ENCODE results near the gene E2F6.
A peak's percentile ranks its signal among the peaks of the same experiment; 100 is the strongest.

Gene E2F6

DNA sequence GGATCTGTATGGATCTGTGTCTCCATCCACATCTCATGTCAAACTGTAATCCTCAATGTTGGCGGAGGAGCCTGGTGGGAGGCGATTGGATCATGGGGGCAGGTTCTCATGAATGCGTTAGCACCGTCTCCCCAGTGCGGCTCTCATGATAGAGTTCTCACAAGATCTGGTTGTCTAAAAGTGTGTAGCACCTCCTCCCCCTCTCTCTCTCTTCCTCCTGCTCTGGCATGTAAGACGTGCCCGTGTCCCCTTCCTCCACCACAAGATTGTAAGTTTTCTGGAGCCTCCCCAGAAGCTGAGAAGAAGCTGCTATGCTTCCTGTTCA, 66.6 kb downstream of the E2F6 start:
- H3K14ac ChIP-seq (ENCODE audit: low read length), result no peak overlapping the region
- no peak overlapping the region for H3K23ac ChIP-seq (ENCODE audit: low read depth, low read length, poor library complexity)
- no peak overlapping the region for H3K18ac ChIP-seq (ENCODE audit: low read length)
- no peak overlapping the region for H4K91ac ChIP-seq (ENCODE audit: low read depth, low read length, poor library complexity)
- no peak overlapping the region for H3K4me3 ChIP-seq (ENCODE audit: low read length in 2 of 2)
- H2BK120ac ChIP-seq (ENCODE audit: low read depth, low read length), result no peak overlapping the region
- no peak for DNase-seq (ENCODE audit: low spot score)
- H3K4me2 ChIP-seq (ENCODE audit: insufficient read depth, low read length, poor library complexity, severe bottlenecking), result no peak overlapping the region
- peaks cover 0 to 1% of the 10 kb centered on the region in 2 donors for H3K4me1 ChIP-seq (ENCODE audit: control insufficient read depth in 2 of 2, insufficient read depth in 1 of 2, low read depth in 1 of 2, low read length in 2 of 2)
- no peak overlapping the region for H2BK15ac ChIP-seq (ENCODE audit: low read length)
- H2BK5ac ChIP-seq (ENCODE audit: low read length), result no peak overlapping the region
- no peak overlapping the region for H4K8ac ChIP-seq (ENCODE audit: low read depth, low read length)
- H3K4ac ChIP-seq (ENCODE audit: low read length), result no peak overlapping the region
- H3K36me3 ChIP-seq (replicated peaks in 1 of 2; ENCODE audit: control insufficient read depth in 2 of 2, insufficient read depth in 2 of 2, low read length in 2 of 2), result no peaks in the 10 kb centered on the region
- no peak overlapping the region for H2BK12ac ChIP-seq (ENCODE audit: low read length)
- H3K27me3 ChIP-seq (ENCODE audit: control insufficient read depth in 3 of 3, insufficient read depth in 3 of 3, low read depth in 1 of 3, low read length in 3 of 3), result no peaks in the 10 kb centered on the region
- no peak overlapping the region for H2AFZ ChIP-seq (ENCODE audit: low read length)
- no peak overlapping the region for H3K9ac ChIP-seq (ENCODE audit: low read depth, low read length, poor library complexity)
- WGBS, 2 donors (ENCODE audit: extremely low coverage in 2 of 2, insufficient read length in 2 of 2, insufficient replicate concordance in 1 of 2), result no CpG with 5 or more reads among the region's 7 CpGs
- H2AK5ac ChIP-seq (ENCODE audit: low read depth, low read length), result no peak overlapping the region
- no peaks in the 10 kb centered on the region for H3K79me1 ChIP-seq (ENCODE audit: low read depth, low read length)
- no peaks in the 10 kb centered on the region for H3K9me3 ChIP-seq (replicated peaks in 1 of 2; ENCODE audit: control insufficient read depth in 2 of 2, insufficient read depth in 1 of 2, low read depth in 1 of 2, low read length in 2 of 2)
- no peak overlapping the region for H3K27ac ChIP-seq (replicated peaks; ENCODE audit: low read length)

DNA sequence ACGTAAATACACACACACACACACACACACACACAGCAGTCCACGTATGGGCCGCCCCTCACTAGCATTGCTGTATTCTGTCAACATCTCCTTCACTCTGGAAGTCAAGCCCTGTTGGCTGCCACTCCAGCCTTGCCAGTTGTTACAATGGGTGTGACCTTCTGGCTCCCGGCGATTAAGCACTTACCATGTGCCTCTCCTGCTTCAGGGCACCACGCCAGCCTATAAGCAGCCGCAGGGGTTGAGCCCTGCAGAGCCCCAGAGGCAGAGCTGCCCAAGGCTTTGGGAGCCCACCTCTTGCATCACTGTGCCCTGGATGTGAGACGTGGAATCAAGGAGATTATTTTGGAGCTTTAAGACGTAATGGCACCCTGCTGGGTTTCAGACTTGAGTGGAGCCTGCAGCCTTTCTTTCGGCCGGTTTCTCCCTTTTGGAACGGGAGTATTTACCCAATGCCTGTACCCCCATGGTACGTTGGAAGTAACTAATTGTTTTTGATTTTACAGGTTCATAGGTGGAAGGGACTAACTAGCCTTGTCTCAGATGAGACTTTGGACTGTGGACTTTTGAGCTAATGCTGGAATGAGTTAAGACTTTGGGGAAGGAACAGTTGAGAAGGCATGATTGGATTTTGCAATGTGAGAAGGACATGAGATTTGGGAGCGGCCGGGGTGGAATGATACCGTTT, 67.1 kb downstream of the E2F6 start:
- H3K4me2 ChIP-seq (ENCODE audit: insufficient read depth, low read length, poor library complexity, severe bottlenecking), result no peak overlapping the region
- H3K14ac ChIP-seq (ENCODE audit: low read length), result peak overlapping the region; percentile 43
- H2BK15ac ChIP-seq (ENCODE audit: low read length), result no peak overlapping the region
- H3K79me1 ChIP-seq (ENCODE audit: low read depth, low read length), result no peaks in the 10 kb centered on the region
- H3K4me1 ChIP-seq (ENCODE audit: control insufficient read depth in 2 of 2, insufficient read depth in 1 of 2, low read depth in 1 of 2, low read length in 2 of 2), result peaks cover 0 to 2% of the 10 kb centered on the region in 2 donors
- no peak overlapping the region for H2AFZ ChIP-seq (ENCODE audit: low read length)
- H2BK12ac ChIP-seq (ENCODE audit: low read length), result no peak overlapping the region
- H4K91ac ChIP-seq (ENCODE audit: low read depth, low read length, poor library complexity), result no peak overlapping the region
- H3K27me3 ChIP-seq (ENCODE audit: control insufficient read depth in 3 of 3, insufficient read depth in 3 of 3, low read depth in 1 of 3, low read length in 3 of 3), result no peaks in the 10 kb centered on the region
- H3K23ac ChIP-seq (ENCODE audit: low read depth, low read length, poor library complexity), result no peak overlapping the region
- peak overlapping the region; percentile 11 for H3K18ac ChIP-seq (ENCODE audit: low read length)
- no peak for DNase-seq (ENCODE audit: low spot score)
- H3K4ac ChIP-seq (ENCODE audit: low read length), result no peak overlapping the region
- no peak overlapping the region for H3K4me3 ChIP-seq (ENCODE audit: low read length in 2 of 2)
- peak overlapping the region; percentile 50 for H2BK120ac ChIP-seq (ENCODE audit: low read depth, low read length)
- WGBS, 2 donors (ENCODE audit: extremely low coverage in 2 of 2, insufficient read length in 2 of 2, insufficient replicate concordance in 1 of 2), result no CpG with 5 or more reads among the region's 16 CpGs
- no peaks in the 10 kb centered on the region for H3K36me3 ChIP-seq (replicated peaks in 1 of 2; ENCODE audit: control insufficient read depth in 2 of 2, insufficient read depth in 2 of 2, low read length in 2 of 2)
- H3K27ac ChIP-seq (replicated peaks; ENCODE audit: low read length), result no peak overlapping the region
- no peak overlapping the region for H4K8ac ChIP-seq (ENCODE audit: low read depth, low read length)
- no peaks in the 10 kb centered on the region for H3K9me3 ChIP-seq (replicated peaks in 1 of 2; ENCODE audit: control insufficient read depth in 2 of 2, insufficient read depth in 1 of 2, low read depth in 1 of 2, low read length in 2 of 2)
- H2BK5ac ChIP-seq (ENCODE audit: low read length), result no peak overlapping the region
- no peak overlapping the region for H2AK5ac ChIP-seq (ENCODE audit: low read depth, low read length)
- H3K9ac ChIP-seq (ENCODE audit: low read depth, low read length, poor library complexity), result no peak overlapping the region

DNA sequence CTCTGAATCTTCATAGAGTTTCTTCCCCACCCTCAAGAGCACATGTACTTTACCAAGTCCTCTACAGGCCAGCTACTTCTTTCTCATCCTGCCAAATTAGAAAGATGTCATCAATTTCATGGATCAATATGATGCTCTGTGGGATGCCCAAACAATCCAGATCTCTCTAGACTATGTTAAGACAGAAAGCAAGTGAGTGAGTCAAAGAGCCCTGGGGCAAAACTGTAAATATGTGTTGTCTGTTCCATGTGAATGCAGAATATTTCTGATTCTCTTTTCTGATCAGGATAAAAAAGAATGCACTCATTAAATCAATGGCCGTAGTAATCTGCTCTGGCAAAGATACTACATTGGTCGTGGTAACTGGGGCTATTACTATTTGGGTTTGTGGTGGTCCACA, 68.4 kb downstream of the E2F6 start:
- peaks cover 2 to 5% of the 10 kb centered on the region in 2 donors for H3K4me1 ChIP-seq (ENCODE audit: control insufficient read depth in 2 of 2, insufficient read depth in 1 of 2, low read depth in 1 of 2, low read length in 2 of 2)
- H3K23ac ChIP-seq (ENCODE audit: low read depth, low read length, poor library complexity), result no peak overlapping the region
- no peak overlapping the region for H2AFZ ChIP-seq (ENCODE audit: low read length)
- no peak overlapping the region for H2BK12ac ChIP-seq (ENCODE audit: low read length)
- H2BK15ac ChIP-seq (ENCODE audit: low read length), result no peak overlapping the region
- H3K9me3 ChIP-seq (replicated peaks in 1 of 2; ENCODE audit: control insufficient read depth in 2 of 2, insufficient read depth in 1 of 2, low read depth in 1 of 2, low read length in 2 of 2), result no peaks in the 10 kb centered on the region
- H3K27ac ChIP-seq (replicated peaks; ENCODE audit: low read length), result no peak overlapping the region
- no peak overlapping the region for H3K14ac ChIP-seq (ENCODE audit: low read length)
- H4K91ac ChIP-seq (ENCODE audit: low read depth, low read length, poor library complexity), result no peak overlapping the region
- H2AK5ac ChIP-seq (ENCODE audit: low read depth, low read length), result no peak overlapping the region
- H3K36me3 ChIP-seq (replicated peaks in 1 of 2; ENCODE audit: control insufficient read depth in 2 of 2, insufficient read depth in 2 of 2, low read length in 2 of 2), result no peaks in the 10 kb centered on the region
- H3K79me1 ChIP-seq (ENCODE audit: low read depth, low read length), result no peaks in the 10 kb centered on the region
- H2BK5ac ChIP-seq (ENCODE audit: low read length), result no peak overlapping the region
- H3K4ac ChIP-seq (ENCODE audit: low read length), result no peak overlapping the region
- H4K8ac ChIP-seq (ENCODE audit: low read depth, low read length), result no peak overlapping the region
- DNase-seq (ENCODE audit: low spot score), result no peak
- no peak overlapping the region for H3K18ac ChIP-seq (ENCODE audit: low read length)
- no CpG with 5 or more reads among the region's 2 CpGs for WGBS, 2 donors (ENCODE audit: extremely low coverage in 2 of 2, insufficient read length in 2 of 2, insufficient replicate concordance in 1 of 2)
- H3K27me3 ChIP-seq (ENCODE audit: control insufficient read depth in 3 of 3, insufficient read depth in 3 of 3, low read depth in 1 of 3, low read length in 3 of 3), result no peaks in the 10 kb centered on the region
- H3K4me2 ChIP-seq (ENCODE audit: insufficient read depth, low read length, poor library complexity, severe bottlenecking), result no peak overlapping the region
- H3K9ac ChIP-seq (ENCODE audit: low read depth, low read length, poor library complexity), result no peak overlapping the region
- no peak overlapping the region for H3K4me3 ChIP-seq (ENCODE audit: low read length in 2 of 2)
- H2BK120ac ChIP-seq (ENCODE audit: low read depth, low read length), result no peak overlapping the region

DNA sequence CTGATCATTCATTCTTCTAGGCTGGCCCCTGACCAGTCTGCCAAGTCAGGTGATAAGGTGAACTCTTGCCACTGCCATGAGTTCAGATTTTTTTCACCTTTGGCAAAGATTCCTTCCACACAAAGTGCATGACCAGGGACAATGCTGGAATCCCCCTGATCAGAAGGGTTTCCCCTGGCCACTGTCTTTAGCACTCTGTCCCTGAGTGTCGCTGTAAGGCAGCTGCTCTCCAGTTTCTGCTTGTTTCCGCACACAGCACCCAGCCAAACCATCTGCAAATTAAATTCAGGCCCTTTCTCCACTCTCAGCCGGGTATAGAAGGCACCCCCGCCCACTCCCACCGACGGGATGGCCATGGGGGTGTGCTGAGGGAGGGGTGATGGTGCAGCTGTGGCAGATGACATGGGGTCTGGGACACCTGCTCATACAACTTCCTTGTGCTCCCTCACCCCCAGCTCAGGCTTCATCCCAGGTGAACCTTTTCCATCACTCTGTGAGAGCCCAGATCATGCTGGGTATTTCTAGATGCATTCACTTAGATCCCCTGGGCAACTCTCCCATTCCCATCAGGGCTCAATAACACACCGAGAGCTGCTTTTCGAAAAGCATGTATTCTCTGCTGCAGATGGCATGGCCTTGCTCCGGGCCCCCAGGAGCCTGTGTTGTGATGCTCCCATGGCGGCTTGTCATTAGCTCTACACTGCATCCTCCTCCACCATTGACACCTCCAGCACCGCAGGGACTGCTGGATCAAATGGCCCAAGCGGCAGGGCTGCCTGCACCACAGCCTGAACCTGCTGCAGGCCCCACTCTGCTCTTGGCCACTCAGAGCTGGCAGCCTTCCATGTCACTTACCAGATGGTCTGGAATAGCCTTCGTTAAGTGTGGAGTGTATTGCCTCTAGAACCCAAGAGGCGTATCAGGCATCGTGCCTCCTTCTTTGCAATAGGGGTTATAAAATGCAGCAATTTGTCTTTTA, 69.2 kb downstream of the E2F6 start:
- Histone ChIP-seq H2BK5ac (ENCODE audit: low read length) (no peak overlapping the region), H3K79me1 (ENCODE audit: low read depth, low read length) (no peaks in the 10 kb centered on the region)
- DNase-seq (ENCODE audit: low spot score), result no peak

More for the DNA sequence above, 69.2 kb downstream of the E2F6 start:
- Histone ChIP-seq H3K4me2 (ENCODE audit: insufficient read depth, low read length, poor library complexity, severe bottlenecking) (no peak overlapping the region), H3K27me3 (ENCODE audit: control insufficient read depth in 3 of 3, insufficient read depth in 3 of 3, low read depth in 1 of 3, low read length in 3 of 3) (no peaks in the 10 kb centered on the region), H3K36me3 (replicated peaks in 1 of 2; ENCODE audit: control insufficient read depth in 2 of 2, insufficient read depth in 2 of 2, low read length in 2 of 2) (no peaks in the 10 kb centered on the region), H4K8ac (ENCODE audit: low read depth, low read length) (no peak overlapping the region), H3K4ac (ENCODE audit: low read length) (no peak overlapping the region), H2BK12ac (ENCODE audit: low read length) (no peak overlapping the region), H4K91ac (ENCODE audit: low read depth, low read length, poor library complexity) (no peak overlapping the region), H3K14ac (ENCODE audit: low read length) (peak overlapping the region; percentile 48), H2BK15ac (ENCODE audit: low read length) (no peak overlapping the region), H2BK120ac (ENCODE audit: low read depth, low read length) (no peak overlapping the region), H3K4me1 (ENCODE audit: control insufficient read depth in 2 of 2, insufficient read depth in 1 of 2, low read depth in 1 of 2, low read length in 2 of 2) (peaks cover 4 to 10% of the 10 kb centered on the region in 2 donors), H3K27ac (replicated peaks; ENCODE audit: low read length) (no peak overlapping the region), H3K18ac (ENCODE audit: low read length) (peak overlapping the region; percentile 52), H3K23ac (ENCODE audit: low read depth, low read length, poor library complexity) (no peak overlapping the region), H3K9ac (ENCODE audit: low read depth, low read length, poor library complexity) (no peak overlapping the region), H3K4me3 (ENCODE audit: low read length in 2 of 2) (no peak overlapping the region), H2AK5ac (ENCODE audit: low read depth, low read length) (no peak overlapping the region), H2AFZ (ENCODE audit: low read length) (no peak overlapping the region), H3K9me3 (replicated peaks in 1 of 2; ENCODE audit: control insufficient read depth in 2 of 2, insufficient read depth in 1 of 2, low read depth in 1 of 2, low read length in 2 of 2) (no peaks in the 10 kb centered on the region)
- no CpG with 5 or more reads among the region's 15 CpGs for WGBS, 2 donors (ENCODE audit: extremely low coverage in 2 of 2, insufficient read length in 2 of 2, insufficient replicate concordance in 1 of 2)
